Measurements from ENCODE around the gene KCNH2.

Gene KCNH2

GRCh38 chr7:150999001-150999400 is 20.9 kb upstream of the KCNH2 start:
- H3K4me3 ChIP-seq (ENCODE audit: low read length), result no peak overlapping the region
- no peak for TF ChIP-seq CTCF (conservative IDR thresholded peaks at IDR 0.05; ENCODE audit: low read depth, low read length)
- DNase-seq (ENCODE audit: low read depth), result no peak

DNA sequence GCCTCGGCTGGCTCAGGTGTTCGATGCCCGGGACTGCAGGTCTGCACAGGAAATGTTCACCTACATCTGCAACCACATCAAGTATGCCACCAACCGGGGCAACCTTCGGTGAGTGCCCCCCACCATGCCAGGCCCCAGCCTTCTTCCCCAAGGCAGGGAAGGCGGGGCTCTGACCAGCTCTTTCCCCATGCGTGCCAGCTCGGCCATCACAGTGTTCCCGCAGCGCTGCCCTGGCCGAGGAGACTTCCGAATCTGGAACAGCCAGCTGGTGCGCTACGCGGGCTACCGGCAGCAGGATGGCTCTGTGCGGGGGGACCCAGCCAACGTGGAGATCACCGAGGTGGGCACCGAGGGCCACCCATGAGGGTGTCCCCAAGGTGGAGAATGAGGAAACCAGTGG is 20.2 kb upstream of the KCNH2 start:
- no peak for TF ChIP-seq CTCF (conservative IDR thresholded peaks at IDR 0.05; ENCODE audit: low read depth, low read length)
- H3K4me3 ChIP-seq (ENCODE audit: low read length), result no peak overlapping the region
- no peak for DNase-seq (ENCODE audit: low read depth)

DNA sequence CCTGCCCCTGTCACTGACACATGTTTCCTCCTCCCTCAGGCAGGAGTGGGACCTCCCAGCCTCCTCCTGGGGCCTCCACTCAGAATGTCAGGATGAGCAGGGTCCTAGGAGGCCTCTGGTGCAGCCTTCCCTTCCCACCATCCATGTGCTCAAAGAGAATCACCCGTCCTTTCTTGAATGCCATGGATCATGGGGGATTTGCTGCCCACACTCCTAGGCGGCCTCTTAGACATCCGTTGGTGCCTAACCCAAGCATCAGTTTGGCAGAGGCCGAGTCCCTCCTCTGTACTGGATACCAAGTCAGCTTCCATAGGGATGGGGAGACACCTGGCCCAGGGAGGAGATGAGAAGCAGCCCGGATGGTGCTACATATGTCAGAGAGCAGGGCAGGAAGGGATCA is 19.7 kb upstream of the KCNH2 start:
- no peak overlapping the region for H3K4me3 ChIP-seq (ENCODE audit: low read length)
- DNase-seq (ENCODE audit: low read depth), result no peak
- TF ChIP-seq CTCF (conservative IDR thresholded peaks at IDR 0.05; ENCODE audit: low read depth, low read length), result no peak

- TF ChIP-seq CTCF (conservative IDR thresholded peaks at IDR 0.05; ENCODE audit: low read depth, low read length), result no peak
- no peak for DNase-seq (ENCODE audit: low read depth)
- H3K4me3 ChIP-seq (ENCODE audit: low read length), result no peak overlapping the region
Measured at GRCh38 chr7:150997075-150997511, 19.0 kb upstream of the KCNH2 start.

GRCh38 chr7:150996376-150997074 is 18.4 kb upstream of the KCNH2 start:
- no peak overlapping the region for H3K4me3 ChIP-seq (ENCODE audit: low read length)
- TF ChIP-seq CTCF (conservative IDR thresholded peaks at IDR 0.05; ENCODE audit: low read depth, low read length), result no peak
- no peak for DNase-seq (ENCODE audit: low read depth)

DNA sequence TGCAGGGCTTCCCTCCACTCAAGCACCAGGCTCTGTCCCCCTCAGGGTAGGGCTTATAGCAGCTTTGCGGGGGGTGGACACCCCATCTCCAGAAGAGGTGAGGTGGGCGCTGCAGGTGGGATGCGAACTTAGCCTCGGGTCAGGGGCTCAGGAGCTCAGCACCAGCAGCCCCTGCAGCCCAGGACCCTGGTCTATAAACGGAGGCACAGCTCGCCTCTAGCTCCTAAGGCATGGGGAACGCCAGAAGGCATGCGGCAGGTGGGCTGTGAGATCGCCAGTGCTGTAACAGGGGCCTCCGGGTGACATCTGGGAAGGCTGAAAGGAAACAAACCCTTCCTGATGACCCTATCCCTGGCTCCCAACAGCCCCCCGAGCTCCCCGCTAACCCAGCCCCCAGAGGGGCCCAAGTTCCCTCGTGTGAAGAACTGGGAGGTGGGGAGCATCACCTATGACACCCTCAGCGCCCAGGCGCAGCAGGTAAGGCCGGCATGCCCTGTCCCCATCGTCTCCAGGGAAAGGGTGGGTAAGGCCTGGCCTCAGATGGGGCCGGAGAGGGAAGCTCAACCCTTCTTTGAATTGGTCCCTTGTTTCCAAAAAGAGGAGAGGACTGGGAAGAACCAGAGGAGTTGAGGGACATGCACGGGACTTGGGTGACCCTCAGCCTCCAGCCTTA is 16.9 kb upstream of the KCNH2 start:
- no peak for TF ChIP-seq CTCF (conservative IDR thresholded peaks at IDR 0.05; ENCODE audit: low read depth, low read length)
- H3K4me3 ChIP-seq (ENCODE audit: low read length), result no peak overlapping the region

More for the DNA sequence above, 16.9 kb upstream of the KCNH2 start:
- no peak for DNase-seq (ENCODE audit: low read depth)
